ENCODE measurements around the gene PMEPA1.

GRCh38 chr20:57682184-57683101 is 27.4 kb downstream of the PMEPA1 start:
- TF ChIP-seq FOXK2 (IDR thresholded peaks at IDR 0.05) (no peak), ARNT (IDR thresholded peaks at IDR 0.05) (no peak), SUZ12 (IDR thresholded peaks at IDR 0.05) (no peak), FOXM1 (IDR thresholded peaks at IDR 0.05; ENCODE audit: borderline replicate concordance) (no peak), BHLHE40 (IDR thresholded peaks at IDR 0.05; ENCODE audit: borderline replicate concordance) (no peak)

Measured in HEK293T (cell line).